Stimulated activated CD4-positive, alpha-beta T cell treated with anti-CD3 and anti-CD28 coated beads, Interleukin-2, amount 100 ng/mL, for 4 hours (primary cell): ENCODE results near the gene MTSS2.

Experiments
- DNase-seq: peaks from one replicate; pipeline ENCODE4 v3.0.0-alpha.2; 2020; ENCODE audit warnings: low read depth

The MTSS2 gene

GRCh38 chr16:70713824-70714223, 28.0 kb upstream of the MTSS2 start:
- no peak for DNase-seq

GRCh38 chr16:70713342-70713741, 27.5 kb upstream of the MTSS2 start:
- DNase-seq = no peak

- DNase-seq = no peak
These were observed 27.1 kb upstream of the MTSS2 start for GRCh38 chr16:70712942-70713341.

- DNase-seq = no peak
These were observed 26.5 kb upstream of the MTSS2 start for GRCh38 chr16:70712359-70712758.

GRCh38 chr16:70711211-70712031, 25.6 kb upstream of the MTSS2 start:
- DNase-seq = no peak

- DNase-seq = no peak
These were observed 24.8 kb upstream of the MTSS2 start for GRCh38 chr16:70710422-70711210.

GRCh38 chr16:70709942-70710341, 24.1 kb upstream of the MTSS2 start:
- DNase-seq = no peak

- DNase-seq = no peak
These were observed 23.6 kb upstream of the MTSS2 start for GRCh38 chr16:70709457-70709856.

GRCh38 chr16:70708366-70709246, 22.8 kb upstream of the MTSS2 start:
- DNase-seq = no peak

- no peak for DNase-seq
These were observed 21.2 kb upstream of the MTSS2 start for GRCh38 chr16:70706948-70707465.

GRCh38 chr16:70705056-70705455, 19.2 kb upstream of the MTSS2 start:
- no peak for DNase-seq

- no peak for DNase-seq
These were observed 18.7 kb upstream of the MTSS2 start for GRCh38 chr16:70704586-70704985.

GRCh38 chr16:70703835-70704381, 18.1 kb upstream of the MTSS2 start:
- DNase-seq = no peak

- DNase-seq = no peak
These were observed 17.4 kb upstream of the MTSS2 start for GRCh38 chr16:70703041-70703834.

- no peak for DNase-seq
These were observed 16.8 kb upstream of the MTSS2 start for GRCh38 chr16:70702624-70703023.

- DNase-seq = no peak
These were observed 16.1 kb upstream of the MTSS2 start for GRCh38 chr16:70701998-70702397.

- DNase-seq = no peak
These were observed 15.7 kb upstream of the MTSS2 start for GRCh38 chr16:70701596-70701995.

- DNase-seq = no peak
These were observed 15.2 kb upstream of the MTSS2 start for GRCh38 chr16:70701036-70701435.

- DNase-seq = no peak
These were observed 14.5 kb upstream of the MTSS2 start for GRCh38 chr16:70700101-70701020.

GRCh38 chr16:70699696-70700095, 13.8 kb upstream of the MTSS2 start:
- DNase-seq = no peak
